UCSD-AML1 (cell line): Measurements from ENCODE around the gene ROR2.
"Not testable (repeated sequence)": the region's sequence is repeated elsewhere in the genome, so short reads cannot be mapped to it uniquely, and the experiment has no call there.

Experiments
- DNase-seq: peaks from one replicate; lab custom pipeline; 2025; ENCODE audit not compliant: unreplicated experiment; lab: John Stamatoyannopoulos, UW

ROR2 gene

GRCh38 chr9:91540506-91540905 lies 409.5 kb downstream of the ROR2 start:
- not testable (repeated sequence) for DNase-seq

GRCh38 chr9:91536211-91536691 lies 413.8 kb downstream of the ROR2 start:
- no peak for DNase-seq

- no peak for DNase-seq
These were observed 415.7 kb downstream of the ROR2 start for GRCh38 chr9:91534374-91534773.

GRCh38 chr9:91533382-91533781 lies 416.6 kb downstream of the ROR2 start:
- no peak for DNase-seq

GRCh38 chr9:91532325-91532724 lies 417.7 kb downstream of the ROR2 start:
- no peak for DNase-seq

GRCh38 chr9:91530829-91531228 lies 419.2 kb downstream of the ROR2 start:
- DNase-seq = no peak

- no peak for DNase-seq
These were observed 427.5 kb downstream of the ROR2 start for GRCh38 chr9:91522481-91522880.

- DNase-seq = no peak
These were observed 430.3 kb downstream of the ROR2 start for GRCh38 chr9:91519520-91520277.

- no peak for DNase-seq
These were observed 431.6 kb downstream of the ROR2 start for GRCh38 chr9:91518462-91518861.

- no peak for DNase-seq
These were observed 432.2 kb downstream of the ROR2 start for GRCh38 chr9:91517801-91518200.

- DNase-seq = not testable (repeated sequence)
These were observed 432.7 kb downstream of the ROR2 start for GRCh38 chr9:91517332-91517731.

GRCh38 chr9:91516777-91517176 lies 433.3 kb downstream of the ROR2 start:
- no peak for DNase-seq

GRCh38 chr9:91516081-91516480 lies 433.9 kb downstream of the ROR2 start:
- DNase-seq = no peak

GRCh38 chr9:91515074-91515687 lies 434.8 kb downstream of the ROR2 start:
- DNase-seq = no peak
